Vagina (tissue), 2 donors: ENCODE measurements around the gene ABCB4. TPM values are rescaled to one million over a fixed set of nuclear protein-coding genes. Genes with fewer than 3 reads are reported as not detected.

Source experiments
- DNase-seq, 2 donors: peaks; one replicate each; pipeline ENCODE4 v3.0.0-alpha.2; 2017; ENCODE audit errors: extremely low spot score in 2 of 2
- H3K27ac ChIP-seq: fragments of 200-600 bp; sonication (generic); one replicate; pipeline ENCODE4 v1.5.1; 2019
- H3K27me3 ChIP-seq: fragments of 200-600 bp; sonication (generic); one replicate; pipeline ENCODE4 v1.5.1; 2019
- H3K36me3 ChIP-seq, 2 donors: fragments of 200-600 bp; sonication (generic); one replicate each; pipeline ENCODE4 v1.5.1; 2017 to 2019
- H3K4me1 ChIP-seq: fragments of 200-600 bp; sonication (generic); one replicate; pipeline ENCODE4 v1.5.1; 2019
- H3K4me3 ChIP-seq, 2 donors: fragments of 200-600 bp; sonication (generic); 1 replicate in 1 of 2; 2 replicates in 1 of 2; pipeline ENCODE4 v1.5.1; 2016 to 2019
- H3K9me3 ChIP-seq: fragments of 200-600 bp; sonication (generic); one replicate; pipeline ENCODE4 v1.5.1; 2019
- CTCF ChIP-seq, 3 experiments: fragments of 450-650 bp in 2 of 3; fragments of 200-600 bp in 1 of 3; sonication (generic) in 1 of 3; IDR thresholded peaks; one replicate each; pipeline ENCODE4 v1.5.1; 2017 to 2019; ENCODE audit warnings: antibody characterized with exemption in 3 of 3, mild to moderate bottlenecking in 2 of 3, moderate library complexity in 2 of 3
- POLR2A ChIP-seq, 2 donors: fragments of 450-650 bp; IDR thresholded peaks; one replicate each; pipeline ENCODE4 v1.6.1; 2017; ENCODE audit warnings: antibody characterized with exemption in 2 of 2, mild to moderate bottlenecking in 2 of 2, moderate library complexity in 2 of 2
- POLR2AphosphoS5 ChIP-seq, 2 donors: sonication (generic); formaldehyde crosslinking; IDR thresholded peaks; one replicate each; pipeline ENCODE4 v1.9.0; 2017; ENCODE audit warnings: antibody characterized with exemption in 2 of 2, mild to moderate bottlenecking in 2 of 2, low read depth in 1 of 2; ENCODE audit not compliant: insufficient read depth in 1 of 2
- intact Hi-C: fragments of 100-400 bp; cut with DNase I; formaldehyde crosslinking; loops from one replicate; pipeline ENCODE4 v1.15.1; 2023
- total RNA-seq: library from RNA; depleted of rRNA; stranded (reverse); fragments of >200 nt; gene quantifications from one replicate; pipeline ENCODE4 v1.2.3, GENCODE V29; 2016

Gene ABCB4
- 0.49 TPM for total RNA-seq

GRCh38 chr7:87475359-87476178 lies at the start of gene ABCB4:
Gene ABCB4 (minus strand): TSS chr7:87475680. CDS start chr7:87475465, 215 bp downstream.
- Histone ChIP-seq H3K9me3 (no peaks in the 10 kb centered on the region), H3K36me3 (no peaks in the 10 kb centered on the region), H3K27ac (no peak within 1 kb of the TSS), H3K4me3 (peak within 1 kb of the TSS; percentile 44 to 69), H3K27me3 (no peaks in the 10 kb centered on the region), H3K4me1 (peaks cover 14% of the 10 kb centered on the region)
- intact Hi-C loops: no loop called here
- TF ChIP-seq POLR2AphosphoS5 (IDR thresholded peaks at IDR 0.05; ENCODE audit: insufficient read depth in 1 of 2, low read depth in 1 of 2): no peak
- TF ChIP-seq POLR2A (IDR thresholded peaks at IDR 0.05): no peak
- no peak for TF ChIP-seq CTCF (IDR thresholded peaks at IDR 0.05)
- DNase-seq: no peak

GRCh38 chr7:87518735-87519134 lies 43.3 kb upstream of the ABCB4 start:
- H3K9me3 ChIP-seq: no peaks in the 10 kb centered on the region
- DNase-seq: no peak
- no peaks in the 10 kb centered on the region for H3K36me3 ChIP-seq
- no peaks in the 10 kb centered on the region for H3K4me1 ChIP-seq
- no peaks in the 10 kb centered on the region for H3K27me3 ChIP-seq
- no peak for TF ChIP-seq POLR2AphosphoS5 (IDR thresholded peaks at IDR 0.05; ENCODE audit: insufficient read depth in 1 of 2, low read depth in 1 of 2)
- TF ChIP-seq POLR2A (IDR thresholded peaks at IDR 0.05): no peak
- TF ChIP-seq CTCF (IDR thresholded peaks at IDR 0.05): no peak
- intact Hi-C loops: no loop called here
- H3K27ac ChIP-seq: no peak overlapping the region
- no peak overlapping the region for H3K4me3 ChIP-seq

GRCh38 chr7:87517891-87518290 lies 42.4 kb upstream of the ABCB4 start:
- Histone ChIP-seq H3K27ac (no peak overlapping the region), H3K4me1 (no peaks in the 10 kb centered on the region), H3K9me3 (no peaks in the 10 kb centered on the region), H3K36me3 (no peaks in the 10 kb centered on the region), H3K27me3 (no peaks in the 10 kb centered on the region), H3K4me3 (no peak overlapping the region)
- DNase-seq: no peak
- TF ChIP-seq POLR2AphosphoS5 (IDR thresholded peaks at IDR 0.05; ENCODE audit: insufficient read depth in 1 of 2, low read depth in 1 of 2) (no peak), POLR2A (IDR thresholded peaks at IDR 0.05) (no peak), CTCF (IDR thresholded peaks at IDR 0.05) (no peak)
- intact Hi-C loops: no loop called here

- no peak for DNase-seq
- H3K4me3 ChIP-seq: no peak overlapping the region
- no peaks in the 10 kb centered on the region for H3K27me3 ChIP-seq
- no peaks in the 10 kb centered on the region for H3K9me3 ChIP-seq
- no peak for TF ChIP-seq CTCF (IDR thresholded peaks at IDR 0.05)
- TF ChIP-seq POLR2AphosphoS5 (IDR thresholded peaks at IDR 0.05; ENCODE audit: insufficient read depth in 1 of 2, low read depth in 1 of 2): no peak
- TF ChIP-seq POLR2A (IDR thresholded peaks at IDR 0.05): no peak
- intact Hi-C loops: no loop called here
- H3K36me3 ChIP-seq: no peaks in the 10 kb centered on the region
- no peak overlapping the region for H3K27ac ChIP-seq
- H3K4me1 ChIP-seq: no peaks in the 10 kb centered on the region
Observed at GRCh38 chr7:87517136-87517815, 41.8 kb upstream of the ABCB4 start.
